Osteocyte (in vitro differentiated cells): Measurements from ENCODE around the gene FTO. TPM values are rescaled to one million over a fixed set of nuclear protein-coding genes. Genes with fewer than 3 reads are reported as not detected.
A peak's percentile ranks its signal among the peaks of the same experiment; 100 is the strongest.

Source experiments
- DNase-seq: peaks from one replicate; pipeline ENCODE4 v3.0.0; 2021; ENCODE audit warnings: mixed read lengths; ENCODE audit not compliant: unreplicated experiment; ENCODE audit errors: extremely low spot score
- H3K27ac Mint-ChIP-seq: one replicate; pipeline ENCODE4 v1.8.0; 2021; ENCODE audit warnings: mild to moderate bottlenecking, mixed read lengths; ENCODE audit not compliant: unreplicated experiment
- H3K27me3 Mint-ChIP-seq: one replicate; pipeline ENCODE4 v1.8.0; 2021; ENCODE audit warnings: mixed read lengths; ENCODE audit not compliant: unreplicated experiment
- H3K36me3 Mint-ChIP-seq: one replicate; pipeline ENCODE4 v1.8.0; 2021; ENCODE audit warnings: mixed read lengths; ENCODE audit not compliant: unreplicated experiment
- H3K4me1 Mint-ChIP-seq: one replicate; pipeline ENCODE4 v1.8.0; 2021; ENCODE audit warnings: mixed read lengths; ENCODE audit not compliant: unreplicated experiment
- H3K4me3 Mint-ChIP-seq: one replicate; pipeline ENCODE4 v1.8.0; 2021; ENCODE audit warnings: mild to moderate bottlenecking, moderate library complexity, mixed read lengths; ENCODE audit not compliant: unreplicated experiment
- H3K9me3 Mint-ChIP-seq: one replicate; pipeline ENCODE4 v1.8.0; 2021; ENCODE audit warnings: mixed read lengths; ENCODE audit not compliant: unreplicated experiment
- total RNA-seq: library from RNA; stranded (reverse); gene quantifications from 2 replicates; pipeline ENCODE4 v1.2.1, GENCODE V29; 2021
- TF ChIP-seq, protein P1 (sequence below): fragments of 200-600 bp; sonication (generic); IDR thresholded peaks from 2 replicates; pipeline ENCODE4 v1.5.0; 2021; ENCODE audit warnings: antibody characterized with exemption, mild to moderate bottlenecking, moderate library complexity

Gene FTO
- total RNA-seq, 1 donor from 2014 or later: 108 TPM

DNA sequence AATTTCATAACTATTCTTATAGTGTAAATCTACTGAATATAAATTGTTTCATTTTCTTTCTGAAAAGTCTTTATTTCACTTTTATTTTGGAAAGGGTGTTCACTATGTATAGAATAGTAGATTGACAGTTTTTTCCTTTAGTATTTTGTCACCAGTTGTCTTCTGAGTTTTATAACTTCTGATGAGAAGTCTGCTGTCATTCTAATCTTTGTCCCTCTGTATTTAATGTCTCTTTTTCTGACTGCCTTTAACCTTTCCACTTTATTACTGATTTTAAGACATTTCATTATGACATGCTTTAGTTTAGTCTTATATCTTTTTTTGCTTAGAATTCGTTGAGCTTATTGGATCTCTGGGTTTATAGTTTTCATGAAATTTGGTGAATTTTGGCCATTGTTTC lies 166.9 kb downstream of the FTO start:
- Mint-ChIP-seq H3K36me3 (peaks cover 65% of the 10 kb centered on the region), H3K4me1 (peaks cover 27% of the 10 kb centered on the region), H3K9me3 (peaks cover 42% of the 10 kb centered on the region), H3K27me3 (no peaks in the 10 kb centered on the region), H3K4me3 (no peak overlapping the region), H3K27ac (no peak overlapping the region)
- DNase-seq: no peak
- TF ChIP-seq, protein P1, sequence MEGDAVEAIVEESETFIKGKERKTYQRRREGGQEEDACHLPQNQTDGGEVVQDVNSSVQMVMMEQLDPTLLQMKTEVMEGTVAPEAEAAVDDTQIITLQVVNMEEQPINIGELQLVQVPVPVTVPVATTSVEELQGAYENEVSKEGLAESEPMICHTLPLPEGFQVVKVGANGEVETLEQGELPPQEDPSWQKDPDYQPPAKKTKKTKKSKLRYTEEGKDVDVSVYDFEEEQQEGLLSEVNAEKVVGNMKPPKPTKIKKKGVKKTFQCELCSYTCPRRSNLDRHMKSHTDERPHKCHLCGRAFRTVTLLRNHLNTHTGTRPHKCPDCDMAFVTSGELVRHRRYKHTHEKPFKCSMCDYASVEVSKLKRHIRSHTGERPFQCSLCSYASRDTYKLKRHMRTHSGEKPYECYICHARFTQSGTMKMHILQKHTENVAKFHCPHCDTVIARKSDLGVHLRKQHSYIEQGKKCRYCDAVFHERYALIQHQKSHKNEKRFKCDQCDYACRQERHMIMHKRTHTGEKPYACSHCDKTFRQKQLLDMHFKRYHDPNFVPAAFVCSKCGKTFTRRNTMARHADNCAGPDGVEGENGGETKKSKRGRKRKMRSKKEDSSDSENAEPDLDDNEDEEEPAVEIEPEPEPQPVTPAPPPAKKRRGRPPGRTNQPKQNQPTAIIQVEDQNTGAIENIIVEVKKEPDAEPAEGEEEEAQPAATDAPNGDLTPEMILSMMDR: no peak

DNA sequence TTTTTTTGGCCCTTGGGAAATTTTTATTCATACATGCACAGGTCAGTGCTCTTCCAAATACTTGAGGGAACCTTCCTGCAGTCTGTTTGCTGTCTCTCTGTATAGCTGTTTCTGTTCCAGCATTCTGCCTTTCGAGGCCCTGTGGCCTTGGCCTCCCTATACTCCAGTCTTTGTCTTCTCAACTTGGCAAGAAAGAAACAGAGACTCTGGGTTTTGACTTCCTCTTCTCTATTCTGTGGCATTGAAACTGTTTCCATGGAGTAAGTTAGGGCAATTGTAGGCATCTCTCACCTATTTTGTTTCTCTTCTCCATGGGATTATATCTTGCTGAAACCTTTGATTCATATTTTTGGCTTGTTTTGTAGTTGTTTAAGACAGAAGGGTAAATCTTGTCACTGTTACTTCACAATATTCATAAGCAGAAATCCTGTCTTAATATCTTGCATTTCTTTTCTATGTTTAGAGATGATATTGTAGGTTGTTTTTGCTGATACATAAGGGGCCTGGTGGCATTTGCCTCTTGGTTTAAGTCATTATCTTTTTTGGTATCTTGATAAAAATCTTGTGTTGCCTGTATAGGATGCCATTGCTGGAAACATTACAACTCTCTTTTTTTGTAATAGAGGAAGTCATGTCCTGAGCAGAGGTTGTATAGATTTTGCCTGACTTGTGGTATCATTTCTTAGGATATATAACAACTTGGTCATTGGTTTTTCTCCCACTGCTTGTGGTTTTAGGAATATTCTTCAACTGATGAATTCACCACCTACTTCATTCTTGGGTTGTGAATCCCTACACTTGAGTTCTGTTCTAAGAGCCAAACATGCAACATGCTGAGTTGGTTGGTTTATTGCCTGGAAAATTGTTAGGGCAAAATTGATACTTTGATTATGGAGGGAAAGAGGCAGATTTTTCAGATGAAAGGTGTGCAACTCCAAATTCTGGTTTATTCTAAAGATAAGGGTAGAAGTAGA lies 168.6 kb downstream of the FTO start:
- H3K4me1 Mint-ChIP-seq: peaks cover 16% of the 10 kb centered on the region
- DNase-seq: no peak
- H3K27me3 Mint-ChIP-seq: no peaks in the 10 kb centered on the region
- H3K9me3 Mint-ChIP-seq: peaks cover 30% of the 10 kb centered on the region
- peaks cover 56% of the 10 kb centered on the region for H3K36me3 Mint-ChIP-seq
- H3K4me3 Mint-ChIP-seq: no peak overlapping the region
- TF ChIP-seq, protein P1: no peak
- H3K27ac Mint-ChIP-seq: no peak overlapping the region

DNA sequence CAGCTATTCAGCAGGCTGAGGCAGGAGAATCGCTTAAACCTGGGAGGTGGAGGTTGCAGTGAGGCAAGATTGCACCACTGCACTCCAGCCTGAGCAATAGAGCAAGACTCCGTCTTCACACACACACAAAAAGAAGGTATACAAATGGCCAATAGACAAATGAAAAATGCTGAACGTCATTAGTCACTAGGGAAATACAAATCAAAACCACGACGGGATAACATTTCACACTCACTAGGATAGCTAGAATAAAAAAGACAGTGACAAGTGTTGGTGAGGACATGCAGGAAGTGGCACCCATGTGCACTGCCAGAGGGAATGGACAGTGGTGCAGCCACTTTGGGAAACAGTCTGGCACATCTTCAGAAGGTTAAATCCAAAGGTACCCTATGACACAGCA lies 172.9 kb downstream of the FTO start:
- Mint-ChIP-seq H3K9me3 (peaks cover 3% of the 10 kb centered on the region), H3K27ac (no peak overlapping the region), H3K27me3 (no peaks in the 10 kb centered on the region), H3K4me3 (no peak overlapping the region), H3K4me1 (peaks cover 24% of the 10 kb centered on the region), H3K36me3 (peaks cover 30% of the 10 kb centered on the region)
- no peak for DNase-seq
- TF ChIP-seq, protein P1: no peak

DNA sequence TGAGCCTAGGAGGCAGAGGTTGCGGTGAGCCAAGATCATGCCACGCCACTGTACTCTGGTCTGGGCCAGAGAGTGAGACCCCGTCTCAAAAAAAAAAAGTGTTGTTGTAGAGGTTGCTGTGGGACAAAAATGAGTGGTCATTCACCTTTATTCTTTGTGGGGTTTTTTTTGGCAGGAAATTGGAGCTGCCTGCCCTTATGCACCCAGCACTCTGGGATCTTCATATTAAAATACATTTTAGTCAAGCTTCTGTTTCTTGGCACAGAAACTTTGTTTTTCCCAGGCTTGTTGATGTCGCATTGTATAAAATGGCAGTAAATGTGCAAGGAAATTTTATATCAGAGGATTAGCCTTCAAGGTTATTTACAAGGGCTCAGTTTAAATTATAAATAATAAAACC lies 174.3 kb downstream of the FTO start:
- peaks cover 28% of the 10 kb centered on the region for H3K4me1 Mint-ChIP-seq
- TF ChIP-seq, protein P1: no peak
- no peak overlapping the region for H3K4me3 Mint-ChIP-seq
- H3K27ac Mint-ChIP-seq: peak overlapping the region; percentile 14
- H3K27me3 Mint-ChIP-seq: no peaks in the 10 kb centered on the region
- H3K9me3 Mint-ChIP-seq: no peaks in the 10 kb centered on the region
- DNase-seq: no peak
- peaks cover 28% of the 10 kb centered on the region for H3K36me3 Mint-ChIP-seq

DNA sequence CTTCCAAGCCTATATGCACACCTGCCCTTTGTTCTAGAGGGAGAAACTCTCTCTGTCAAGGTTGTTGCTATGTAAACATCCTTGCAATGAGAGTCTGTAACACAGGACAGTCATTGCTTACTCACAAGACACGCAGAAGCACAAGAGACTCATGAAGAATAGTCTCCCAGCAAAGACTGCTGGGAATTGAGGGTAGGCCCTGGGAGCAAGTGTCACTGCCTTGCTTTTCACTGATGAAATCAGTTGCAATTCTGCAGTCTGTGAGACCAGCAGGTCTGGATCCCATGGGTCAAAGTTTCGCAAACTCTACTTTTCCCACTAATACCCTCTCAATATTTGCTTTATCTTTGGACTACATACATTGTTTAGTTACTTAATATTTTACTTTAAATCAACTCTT lies 177.4 kb downstream of the FTO start:
- DNase-seq: no peak
- no peaks in the 10 kb centered on the region for H3K9me3 Mint-ChIP-seq
- H3K27ac Mint-ChIP-seq: peak overlapping the region; percentile 34
- H3K4me3 Mint-ChIP-seq: no peak overlapping the region
- peaks cover 24% of the 10 kb centered on the region for H3K36me3 Mint-ChIP-seq
- H3K27me3 Mint-ChIP-seq: no peaks in the 10 kb centered on the region
- TF ChIP-seq, protein P1: no peak
- H3K4me1 Mint-ChIP-seq: peaks cover 23% of the 10 kb centered on the region
